AML-193 (cell line): ENCODE results near the gene SPATA31A6.
"Not testable (repeated sequence)": the region's sequence is repeated elsewhere in the genome, so short reads cannot be mapped to it uniquely, and the experiment has no call there.

ENCODE experiments used
- DNase-seq, 2 experiments: peaks; one replicate each; lab custom pipeline; 2025; lab: John Stamatoyannopoulos, UW

Gene SPATA31A6

GRCh38 chr9:42183359-42183758, at the start of gene SPATA31A6:
SPATA31A6 (plus strand) TSS chr9:42183659; CDS start chr9:42183688, 29 bp downstream.
- DNase-seq: not testable (repeated sequence)

GRCh38 chr9:42160299-42160698, 23.2 kb upstream of the SPATA31A6 start:
- DNase-seq: peak; percentile 0

- not testable (repeated sequence) for DNase-seq
Observed at GRCh38 chr9:42219861-42220260, 36.4 kb downstream of the SPATA31A6 start.

DNA sequence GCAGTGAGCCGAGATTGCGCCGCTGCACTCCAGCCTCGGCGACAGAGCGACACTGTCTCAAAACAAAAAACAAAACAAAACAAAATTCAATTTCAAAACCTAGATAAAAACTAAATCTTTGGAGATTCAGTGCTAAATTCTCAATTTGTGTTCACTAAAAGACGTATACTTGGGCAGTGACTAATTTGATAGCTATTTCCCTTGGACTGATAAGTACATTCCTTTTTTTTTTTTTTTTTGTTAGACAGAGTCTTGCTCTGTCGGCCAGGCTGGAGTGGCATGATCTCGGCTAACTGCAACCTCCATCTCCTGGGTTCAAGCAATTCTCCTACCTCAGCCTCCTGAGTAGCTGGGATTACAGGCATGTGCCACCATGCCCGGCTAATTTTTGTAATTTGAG, 39.8 kb downstream of the SPATA31A6 start:
- DNase-seq: not testable (repeated sequence)

- not testable (repeated sequence) for DNase-seq
Observed at GRCh38 chr9:42233031-42233430, 49.6 kb downstream of the SPATA31A6 start.

DNA sequence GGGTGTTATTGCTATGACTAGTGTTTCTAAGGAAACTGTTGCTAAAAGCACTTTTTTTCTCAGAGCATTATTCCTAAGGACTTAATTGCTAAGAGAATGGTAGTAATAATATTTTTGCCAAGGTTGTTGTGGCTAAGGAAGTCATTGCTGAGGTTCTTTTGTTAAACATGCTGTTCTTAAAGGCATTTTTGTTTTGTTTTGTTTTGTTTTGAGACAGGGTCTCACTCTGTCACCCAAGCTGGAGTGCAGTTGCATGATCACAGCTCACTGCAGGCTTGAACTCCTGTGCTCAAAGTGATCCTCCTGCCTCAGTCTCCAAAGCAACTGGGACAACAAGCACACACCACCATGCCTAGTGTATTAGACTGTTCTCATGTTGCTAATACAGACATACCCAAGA, 51.2 kb downstream of the SPATA31A6 start:
- DNase-seq: not testable (repeated sequence)

- DNase-seq: not testable (repeated sequence)
Observed at GRCh38 chr9:42235352-42235991, 52.0 kb downstream of the SPATA31A6 start.

GRCh38 chr9:42236097-42236496, 52.6 kb downstream of the SPATA31A6 start:
- DNase-seq: not testable (repeated sequence)

GRCh38 chr9:42237381-42237780, 53.9 kb downstream of the SPATA31A6 start:
- not testable (repeated sequence) for DNase-seq

DNA sequence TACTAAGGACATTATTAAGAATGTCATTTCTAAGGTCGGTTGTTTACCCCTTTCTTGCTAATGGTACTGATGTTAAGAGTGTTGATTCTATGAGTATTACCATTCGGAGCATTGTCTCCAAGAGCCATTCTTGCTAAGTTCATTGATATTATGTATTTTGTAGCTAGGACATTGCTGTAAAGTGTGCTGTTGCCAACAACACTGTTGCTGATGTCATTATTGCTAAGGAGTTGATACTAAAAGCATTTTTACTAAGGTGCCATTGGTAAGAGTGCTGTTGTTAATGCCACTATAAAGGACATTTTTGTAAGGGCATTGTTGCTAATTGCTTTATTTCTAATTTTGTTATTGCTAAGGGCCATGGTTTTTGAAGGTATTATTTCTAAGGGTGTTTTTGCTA, 55.4 kb downstream of the SPATA31A6 start:
- DNase-seq: not testable (repeated sequence)
